HG03439 (cell line): ENCODE measurements around the gene AKR1E2.

Experiments used
- ATAC-seq: cut with Tn5 transposase; IDR thresholded peaks from one replicate; pipeline ENCODE4 v1.9.1; 2021; ENCODE audit warnings: mild to moderate bottlenecking, moderate library complexity; ENCODE audit not compliant: unreplicated experiment

AKR1E2 gene

DNA sequence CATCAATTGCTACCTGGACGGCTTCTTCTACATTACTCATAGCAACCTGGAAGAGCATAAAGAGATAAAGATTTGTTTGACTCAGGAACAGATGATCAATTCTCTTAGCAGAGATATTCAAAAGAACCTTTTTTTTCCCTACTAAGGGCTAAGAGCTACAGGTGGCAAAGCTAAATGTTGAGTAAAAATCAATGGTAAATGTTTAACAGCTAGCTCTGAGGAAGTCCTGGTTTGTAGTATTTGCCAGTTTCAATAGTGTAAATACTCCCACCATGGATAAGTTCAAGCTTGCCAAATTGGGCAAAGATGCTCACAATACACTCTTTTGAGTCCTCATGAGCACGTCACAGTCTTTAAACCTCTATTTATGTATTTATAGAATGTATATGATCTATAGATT lies 64.0 kb downstream of the AKR1E2 start:
- no peak for ATAC-seq

DNA sequence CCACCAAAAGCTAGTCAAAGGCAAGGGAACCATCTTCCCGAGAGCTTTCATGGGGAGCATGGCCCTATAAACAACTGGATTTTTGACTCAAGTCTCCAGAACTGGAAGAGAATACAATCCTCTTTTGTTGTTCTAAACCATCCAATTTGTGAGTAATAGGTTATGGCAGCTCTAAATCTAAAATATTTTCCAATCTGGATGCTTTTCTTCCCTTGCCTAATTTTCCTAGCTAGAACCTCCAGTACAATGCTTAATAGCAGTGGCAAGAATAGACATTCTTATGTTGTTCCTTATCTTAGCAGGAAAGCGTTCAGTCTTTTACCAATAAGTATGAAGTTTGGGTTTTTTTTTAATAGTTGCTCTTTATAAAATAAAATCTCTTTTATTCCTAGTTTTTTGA lies 66.7 kb downstream of the AKR1E2 start:
- no peak for ATAC-seq

DNA sequence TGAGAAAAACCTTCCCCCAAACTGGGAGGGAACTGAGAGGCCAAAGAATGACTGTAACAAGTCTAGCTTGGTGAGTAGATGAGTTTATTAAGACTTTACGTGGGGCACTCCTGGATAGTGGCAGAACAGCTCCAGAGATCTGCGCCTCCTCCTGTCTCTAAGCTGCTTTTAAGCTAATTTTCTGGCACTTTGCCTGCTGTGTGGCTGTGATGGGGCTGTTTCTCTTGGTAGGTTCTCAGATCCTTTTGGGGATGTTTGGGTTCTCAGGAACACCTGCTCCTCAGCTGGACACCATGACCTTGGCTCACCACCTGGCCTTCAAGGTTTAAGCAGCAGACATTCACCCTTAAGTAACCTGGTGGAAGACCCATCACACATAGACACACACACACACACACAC lies 68.3 kb downstream of the AKR1E2 start:
- no peak for ATAC-seq
